Hippocampal formation (tissue), 2 donors: ENCODE measurements around the gene DNM1.
A peak's percentile ranks its signal among the peaks of the same experiment; 100 is the strongest.

ENCODE experiments used
- DNase-seq, 2 donors: peaks; one replicate each; lab custom pipeline; 2025; lab: John Stamatoyannopoulos, UW

The DNM1 gene

DNA sequence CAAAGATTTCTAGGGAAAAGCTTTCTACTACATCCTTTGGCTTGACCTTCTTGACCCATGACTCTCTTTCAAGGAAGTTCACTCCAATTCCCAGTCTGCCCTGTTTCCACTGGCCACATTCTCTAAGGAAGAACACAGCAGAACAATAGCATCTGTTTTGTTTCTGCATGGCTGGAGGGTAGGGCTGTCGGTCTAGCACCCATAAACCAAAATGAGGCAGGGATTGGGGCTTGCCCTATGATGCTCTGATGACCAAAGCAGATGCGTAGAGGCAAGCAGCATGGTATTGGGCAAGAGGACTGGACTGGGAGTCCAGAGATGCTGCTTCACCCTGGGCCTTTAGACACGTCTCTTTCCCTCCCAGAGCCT lies 48.5 kb downstream of the DNM1 start:
- DNase-seq = no peak

DNA sequence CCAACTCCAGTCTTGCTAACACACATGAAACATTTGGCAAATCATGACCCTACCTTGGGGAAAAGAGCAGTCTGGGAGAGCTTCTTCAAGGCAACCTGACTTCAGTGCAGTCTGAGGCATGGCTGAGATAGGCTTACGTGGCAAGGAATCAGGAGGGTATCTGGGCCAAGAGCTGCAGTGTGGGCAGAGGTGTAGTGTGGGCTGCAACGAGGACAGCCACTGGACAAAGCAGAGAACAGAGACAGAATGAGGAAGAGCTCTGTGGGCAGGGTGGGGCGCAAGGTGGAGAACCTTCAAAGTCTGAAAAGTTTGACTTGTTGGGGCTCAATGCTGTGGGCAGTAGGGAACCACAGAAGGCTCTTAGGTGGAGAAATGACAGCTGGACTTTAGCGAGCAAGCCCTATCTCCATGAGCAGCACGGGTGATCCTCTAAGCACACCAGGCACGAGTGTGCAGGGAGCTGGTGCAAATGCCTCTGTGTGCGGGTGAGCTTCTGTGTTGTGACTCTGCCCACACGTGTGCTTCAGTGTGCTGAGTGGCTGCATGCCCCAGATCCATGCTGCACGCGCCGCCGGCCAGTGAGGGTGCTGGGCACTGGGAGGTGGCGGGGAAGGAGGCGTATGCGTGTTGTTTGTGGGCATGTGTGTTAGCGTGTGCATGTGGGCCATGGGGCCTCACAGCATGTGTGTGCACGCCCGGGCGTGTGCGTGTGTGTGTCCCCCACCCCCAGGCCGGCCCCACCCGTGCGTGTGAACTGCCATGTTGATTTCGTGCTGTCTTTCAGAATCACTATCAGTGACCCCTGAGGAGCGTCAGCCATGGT lies 49.3 kb downstream of the DNM1 start:
- DNase-seq = no peak

DNA sequence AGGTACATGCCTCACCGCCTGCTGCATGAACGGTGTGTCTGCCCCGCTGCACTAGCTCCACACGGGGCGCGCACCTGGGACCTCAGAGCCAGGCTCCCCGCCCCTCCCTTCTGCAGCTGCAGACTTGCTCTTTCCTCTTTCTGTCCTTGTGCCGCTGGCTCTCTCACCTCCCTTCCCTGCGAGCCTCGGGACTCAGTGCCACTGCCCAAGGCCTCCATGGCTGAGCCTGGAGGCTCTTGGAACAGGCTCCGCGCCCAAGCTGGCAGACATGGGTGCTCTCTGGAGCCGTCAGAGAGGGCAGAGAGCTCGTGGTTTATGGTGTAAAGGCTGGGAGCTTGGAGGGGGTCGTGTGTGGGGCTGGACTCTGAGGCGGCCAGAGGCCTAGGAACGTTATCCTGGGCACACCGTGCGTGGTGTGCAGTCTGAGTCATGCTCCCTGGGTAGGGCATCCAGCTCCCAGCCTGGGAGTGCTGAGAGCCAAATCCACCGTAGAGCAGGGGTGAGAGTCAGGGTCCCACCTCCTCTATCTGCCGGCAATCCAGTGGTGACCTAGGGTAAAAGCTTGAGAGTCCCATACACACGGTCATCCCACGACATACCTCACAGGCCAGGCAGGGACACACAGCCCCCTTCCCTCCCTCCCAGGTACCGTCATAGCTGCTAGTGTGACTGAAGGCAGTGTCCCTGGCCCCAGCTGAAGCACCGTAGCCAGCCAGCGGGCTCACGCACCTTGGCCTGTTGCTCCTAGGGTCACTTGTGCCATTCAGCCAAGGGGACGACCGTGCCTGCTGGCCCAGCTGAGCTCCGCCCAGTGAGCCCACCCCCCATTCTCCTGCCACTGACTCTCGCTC lies 50.2 kb downstream of the DNM1 start:
- no peak for DNase-seq

DNA sequence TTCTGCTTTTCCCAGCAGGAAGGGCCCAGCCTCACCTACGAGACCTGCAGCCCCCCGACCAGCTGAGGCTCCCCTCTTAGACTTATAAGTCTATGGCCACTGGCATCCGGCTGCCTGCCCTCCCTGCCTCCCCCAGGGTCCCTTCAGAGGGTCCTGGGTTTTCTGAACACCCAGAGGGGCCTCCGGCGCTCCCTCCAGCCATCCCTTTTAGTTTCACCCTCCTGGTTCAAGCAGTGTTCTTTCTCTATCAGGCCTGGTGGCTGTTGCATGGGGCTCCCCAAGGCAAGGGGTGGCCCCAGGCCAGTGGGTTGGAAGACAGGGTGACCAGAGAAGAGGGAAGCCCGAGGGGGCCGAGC lies 50.8 kb downstream of the DNM1 start:
- no peak for DNase-seq

DNA sequence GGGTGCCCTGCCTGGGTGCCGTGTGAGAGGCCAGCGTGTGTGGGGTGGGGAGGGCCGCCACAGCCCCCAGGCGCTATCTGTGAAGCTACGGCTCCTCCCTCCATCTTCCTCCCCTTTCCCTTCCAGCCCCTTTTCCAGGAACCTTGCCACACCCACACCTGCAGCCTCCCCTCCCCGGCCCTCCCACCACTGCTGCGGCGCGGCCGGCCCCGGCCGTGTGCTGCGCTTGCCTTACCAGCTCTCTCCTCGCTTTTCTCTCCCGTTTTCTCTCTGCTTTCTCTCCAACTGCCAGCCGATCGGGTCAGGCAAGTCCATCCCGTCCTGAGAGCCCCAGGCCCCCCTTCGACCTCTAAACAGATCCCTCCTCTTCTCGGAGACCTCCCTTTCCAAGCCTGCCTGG lies 51.2 kb downstream of the DNM1 start:
- no peak for DNase-seq

DNA sequence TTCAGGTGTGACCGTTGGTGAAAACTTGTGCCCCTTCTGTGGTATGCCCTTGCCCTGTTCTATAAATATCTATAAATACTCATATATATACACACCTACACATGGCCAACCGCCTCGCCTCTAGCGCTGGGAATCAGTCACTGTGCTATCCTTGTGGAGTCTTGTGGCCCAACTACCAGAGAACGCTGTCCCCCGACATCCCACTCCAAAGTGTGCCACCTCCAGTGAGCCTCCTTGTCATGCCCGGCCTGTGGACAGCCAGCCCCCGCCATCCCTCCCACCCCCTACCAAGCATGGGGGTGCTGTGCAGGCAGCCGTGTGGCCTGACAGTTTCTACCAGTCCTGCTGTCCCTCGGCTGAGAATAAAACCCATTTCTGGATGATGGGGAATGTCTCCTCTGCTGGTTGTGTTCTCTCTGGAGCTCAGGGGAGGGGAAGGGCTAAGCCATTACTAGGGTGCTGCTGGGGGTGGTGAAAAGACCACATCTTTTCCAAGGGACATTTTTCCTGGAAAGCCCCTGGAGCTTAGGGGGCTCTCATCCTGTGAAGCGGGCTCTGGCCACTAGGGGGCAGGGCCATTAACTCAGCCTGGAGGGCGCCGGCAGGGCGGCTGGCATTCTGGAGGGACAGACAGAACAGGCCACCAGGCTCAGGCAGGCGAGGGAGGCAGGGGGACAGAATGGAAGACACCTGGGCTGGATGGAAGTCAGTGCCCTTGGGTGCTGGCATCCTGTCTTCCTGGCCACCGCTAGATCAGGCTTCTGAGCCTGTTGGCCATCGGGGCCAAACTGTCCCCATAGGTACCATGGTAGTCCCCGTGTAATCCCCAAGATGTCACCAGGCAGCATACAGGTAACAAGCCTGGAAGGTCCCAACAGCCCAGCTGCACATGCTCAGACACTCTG lies 51.9 kb downstream of the DNM1 start:
- peak; percentile 20 to 26 for DNase-seq

DNA sequence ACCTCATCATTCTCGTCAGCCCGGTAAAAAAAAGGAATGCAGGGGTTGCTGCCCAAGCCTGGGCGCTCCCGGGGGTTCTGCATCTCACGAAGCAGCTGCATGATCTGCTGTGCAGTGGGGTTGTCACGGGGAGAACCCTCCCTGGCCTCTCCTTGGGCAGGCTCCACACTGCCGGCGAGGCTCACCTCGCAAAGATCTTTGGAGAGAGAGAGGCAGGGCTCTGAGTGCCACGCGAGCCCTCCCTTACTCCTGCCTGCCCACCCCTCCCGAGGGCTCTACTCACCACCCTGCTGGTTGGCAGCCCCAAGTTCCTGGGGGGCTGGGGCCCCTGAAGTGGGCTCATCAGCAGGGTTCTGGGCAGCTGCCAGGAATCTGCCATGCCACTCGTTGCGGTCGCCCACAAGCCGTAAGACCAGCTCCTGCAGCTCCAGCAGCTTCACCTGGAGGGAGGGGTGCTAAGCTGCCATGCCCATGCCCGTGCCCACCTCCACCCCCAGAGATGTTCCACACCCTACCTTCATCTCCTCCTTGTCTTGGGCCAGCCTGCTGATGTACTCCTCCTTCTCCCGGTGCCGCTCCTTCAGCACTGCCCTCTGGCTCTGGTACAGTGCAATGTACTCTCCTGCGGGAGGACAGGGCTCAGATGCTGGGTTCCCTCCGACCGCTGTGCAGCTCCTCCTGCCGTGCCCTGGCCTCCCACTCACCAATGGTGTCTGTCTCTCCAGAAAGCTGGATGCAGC lies 54.1 kb downstream of the DNM1 start:
- DNase-seq = no peak

DNA sequence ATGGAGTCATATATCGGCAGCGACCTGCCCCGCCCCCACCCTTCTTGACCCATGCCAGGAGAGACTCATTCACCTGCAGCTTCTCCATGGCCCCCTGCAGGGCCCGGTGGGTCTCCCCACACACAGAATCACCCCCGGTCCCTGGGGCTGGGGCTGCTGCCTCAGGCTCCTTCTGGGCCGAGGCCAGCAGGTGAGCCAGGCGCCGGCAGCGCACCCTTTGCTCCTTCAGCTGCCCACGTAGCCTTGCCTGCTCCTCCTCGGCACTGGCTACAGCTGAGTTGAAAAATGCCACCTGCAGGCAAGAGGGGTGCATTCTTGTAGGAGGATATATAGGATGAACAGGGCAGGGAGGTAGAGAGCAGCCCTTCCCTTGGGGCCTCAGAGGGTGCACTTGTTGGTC lies 54.7 kb downstream of the DNM1 start:
- no peak for DNase-seq

DNA sequence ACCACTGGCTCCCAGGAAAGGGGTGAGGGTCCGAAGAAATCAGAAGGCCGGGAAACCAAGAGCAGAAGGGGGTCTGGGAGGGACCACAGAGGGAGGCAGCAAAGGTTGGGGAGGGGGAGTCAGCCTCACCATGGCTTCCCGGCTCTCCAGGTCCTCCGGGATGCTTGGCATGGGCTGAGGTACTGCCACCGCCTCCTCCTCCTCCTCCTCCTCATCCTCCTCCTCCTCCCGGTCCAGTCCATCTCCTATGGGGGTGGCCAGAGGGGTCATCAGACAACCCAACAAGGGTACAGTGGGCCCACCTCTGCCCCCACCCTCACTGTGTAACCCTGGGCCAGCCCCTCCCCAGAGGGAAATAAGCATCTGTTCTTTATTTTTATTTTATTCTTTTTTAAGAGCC lies 55.1 kb downstream of the DNM1 start:
- DNase-seq = no peak

DNA sequence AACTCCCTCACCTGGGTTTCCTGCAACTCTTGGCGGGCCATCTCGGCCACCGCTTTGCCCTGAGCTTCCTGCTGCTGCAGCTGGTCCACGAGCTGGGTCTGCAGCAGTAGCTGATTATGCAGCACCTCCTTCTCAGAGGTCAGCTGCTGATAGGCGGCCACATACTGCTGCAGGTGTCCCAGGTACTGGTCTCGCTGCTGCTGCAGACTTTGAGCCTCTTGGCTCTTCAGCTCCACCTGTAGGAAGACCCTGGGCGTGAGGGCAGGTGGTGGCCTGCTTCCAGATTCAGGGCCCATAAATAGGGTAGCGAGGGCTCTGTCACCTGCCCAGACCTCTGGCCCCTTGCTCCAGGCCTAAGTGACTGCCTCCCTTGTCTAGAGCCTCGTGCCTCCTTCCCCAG lies 56.0 kb downstream of the DNM1 start:
- DNase-seq = no peak

DNA sequence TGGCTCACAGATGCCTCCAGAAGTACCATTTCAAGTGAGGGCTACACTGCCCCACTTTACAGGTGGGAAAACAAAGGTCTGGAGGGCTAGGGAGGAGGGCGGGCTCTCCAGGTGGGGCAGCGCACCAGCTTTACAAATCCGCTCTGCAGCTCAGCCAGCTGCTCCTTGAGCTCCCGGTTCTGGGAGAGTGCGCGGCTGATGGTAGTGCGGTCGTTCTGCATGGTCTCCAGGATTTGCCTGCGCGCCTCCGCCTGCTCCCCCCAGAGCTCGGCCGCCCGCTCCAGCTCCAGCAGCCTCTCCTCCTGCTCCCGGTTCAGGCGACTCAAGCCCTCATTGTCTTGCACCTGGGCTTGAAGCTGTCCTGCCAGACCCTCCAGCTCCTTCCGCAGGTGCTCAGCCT lies 57.2 kb downstream of the DNM1 start:
- DNase-seq = no peak

DNA sequence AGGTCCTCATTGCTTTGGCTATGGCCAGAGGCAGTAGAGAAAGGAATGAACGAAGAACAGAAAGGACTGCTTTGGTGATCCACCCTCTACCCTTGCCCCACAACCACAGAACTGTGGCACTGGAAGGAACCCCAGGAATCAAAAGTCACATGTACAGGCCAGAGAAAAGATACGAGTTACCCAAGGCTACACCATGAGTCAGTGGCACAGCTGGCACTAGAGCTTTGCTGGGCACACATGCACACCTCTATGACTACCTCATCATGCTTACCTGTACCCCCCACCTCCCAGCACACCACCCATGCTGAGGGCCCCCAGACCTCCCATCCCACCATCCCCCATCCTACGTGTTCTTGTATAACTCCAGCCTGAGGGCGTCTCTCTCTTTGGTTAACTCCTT lies 59.5 kb downstream of the DNM1 start:
- no peak for DNase-seq

DNA sequence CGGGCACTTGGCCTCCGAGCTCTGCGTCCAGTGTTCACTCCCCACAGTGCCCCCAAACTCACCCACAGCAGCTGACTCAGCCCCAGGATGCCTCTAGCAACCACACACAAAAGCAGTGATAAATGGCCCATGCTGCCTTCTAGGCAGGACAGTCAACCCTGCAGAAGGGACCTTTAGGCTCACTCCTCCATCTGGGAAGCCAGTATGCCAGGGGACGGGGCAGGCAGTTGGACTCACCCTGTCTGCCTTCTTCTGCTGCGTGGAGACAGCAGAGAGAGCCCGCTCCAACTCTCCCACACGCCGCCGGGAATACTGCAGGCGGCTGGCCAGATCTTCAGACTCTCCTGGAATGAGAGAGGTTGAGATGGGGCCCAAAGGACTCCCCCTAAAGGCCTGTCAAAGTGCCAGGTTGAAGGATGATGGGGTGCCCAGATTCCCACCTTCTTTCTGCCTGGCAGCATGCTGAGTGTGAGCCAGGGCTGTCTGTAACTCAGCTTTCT lies 62.2 kb downstream of the DNM1 start:
- DNase-seq = no peak

DNA sequence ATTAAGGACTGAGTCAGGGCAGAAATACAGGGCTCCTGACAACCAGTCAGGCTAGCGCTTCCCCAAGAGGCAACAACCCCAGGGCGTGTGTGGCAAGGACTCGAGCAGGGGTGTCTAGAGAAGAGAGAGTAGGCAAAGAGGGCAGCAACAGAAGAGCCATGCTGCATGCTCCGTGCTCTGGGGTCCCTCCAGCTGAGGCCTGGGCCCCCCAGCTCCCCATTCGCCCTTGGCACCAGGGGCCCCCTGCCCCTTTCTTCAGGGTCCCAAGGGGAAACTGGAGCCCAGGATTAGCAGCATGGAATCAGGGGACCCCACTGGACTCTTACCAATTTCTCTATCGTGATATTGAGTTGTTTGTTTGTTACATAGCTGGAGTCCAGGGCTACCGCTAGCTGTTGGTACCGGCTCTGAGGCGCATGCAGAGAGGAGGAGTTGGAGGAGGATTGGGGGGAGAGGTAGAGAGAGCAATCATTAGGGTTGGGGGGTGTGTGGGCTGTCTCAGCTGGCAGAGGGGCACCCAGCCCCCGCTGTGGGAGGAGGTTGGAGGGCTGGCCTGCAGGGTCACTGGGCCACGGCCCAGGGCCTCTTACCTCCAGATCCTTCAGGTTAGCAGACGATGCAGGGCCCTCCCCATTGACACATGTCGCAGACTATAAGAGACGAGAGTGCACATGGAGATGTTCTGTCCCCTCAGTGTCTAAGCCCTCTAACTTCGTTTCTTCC lies 63.9 kb downstream of the DNM1 start:
- no peak for DNase-seq

DNA sequence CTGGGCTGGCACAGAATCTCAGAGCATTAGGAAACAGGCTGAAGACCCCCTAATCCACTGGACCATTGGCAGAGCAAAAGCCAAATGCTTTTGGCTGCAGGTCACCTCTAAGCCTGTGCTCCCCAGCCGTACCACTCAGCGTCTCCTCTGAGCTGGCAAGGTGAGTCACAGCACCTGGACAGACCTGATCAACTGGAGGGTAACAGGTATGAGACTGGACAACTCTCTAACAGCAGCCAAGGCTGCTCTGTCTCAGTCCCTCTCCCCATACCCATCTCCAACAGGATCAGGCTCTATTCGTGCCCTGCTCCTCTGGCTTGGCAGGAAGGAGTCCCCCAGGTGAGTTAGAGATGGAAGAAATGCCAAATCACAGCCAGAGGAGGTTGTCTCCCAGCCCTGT lies 67.9 kb downstream of the DNM1 start:
- DNase-seq = no peak

DNA sequence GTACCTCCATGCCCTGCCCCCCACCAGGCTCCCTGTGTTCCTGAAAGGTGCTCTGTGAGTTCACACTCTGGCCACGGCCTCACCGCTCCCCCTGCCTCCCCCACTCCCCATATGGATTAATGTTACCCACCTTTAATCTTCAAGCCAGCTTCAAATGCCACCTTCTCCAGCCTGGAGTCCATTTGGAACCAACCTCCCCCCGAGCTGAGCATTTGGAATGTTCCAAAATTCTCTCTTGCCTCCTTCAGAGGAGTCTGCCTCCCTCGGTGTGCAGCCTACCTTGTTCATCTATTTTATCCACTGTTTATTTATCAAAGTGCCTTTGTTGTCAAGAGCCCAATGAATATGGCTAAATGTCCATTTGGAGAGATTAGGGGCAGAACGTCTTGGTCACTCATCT lies 68.3 kb downstream of the DNM1 start:
- no peak for DNase-seq

DNA sequence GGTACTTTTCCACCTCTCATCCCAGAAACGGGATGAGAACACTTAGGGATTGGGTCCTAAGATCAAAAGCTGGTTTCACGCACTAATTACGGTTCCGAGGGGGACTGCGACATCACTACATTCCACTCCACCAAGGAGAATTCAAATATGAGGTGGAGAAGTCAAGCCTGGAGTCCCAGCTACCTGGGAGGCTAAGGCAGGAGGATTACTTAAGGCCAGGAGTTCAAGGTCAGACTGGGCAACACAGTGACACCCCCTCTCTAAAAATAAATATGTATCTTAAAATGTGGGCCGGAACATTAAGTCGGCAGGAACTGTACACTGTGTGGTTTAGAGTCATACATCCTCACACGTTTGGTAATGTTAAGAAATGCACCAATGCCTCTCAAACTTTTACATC lies 71.1 kb downstream of the DNM1 start:
- DNase-seq = no peak

DNA sequence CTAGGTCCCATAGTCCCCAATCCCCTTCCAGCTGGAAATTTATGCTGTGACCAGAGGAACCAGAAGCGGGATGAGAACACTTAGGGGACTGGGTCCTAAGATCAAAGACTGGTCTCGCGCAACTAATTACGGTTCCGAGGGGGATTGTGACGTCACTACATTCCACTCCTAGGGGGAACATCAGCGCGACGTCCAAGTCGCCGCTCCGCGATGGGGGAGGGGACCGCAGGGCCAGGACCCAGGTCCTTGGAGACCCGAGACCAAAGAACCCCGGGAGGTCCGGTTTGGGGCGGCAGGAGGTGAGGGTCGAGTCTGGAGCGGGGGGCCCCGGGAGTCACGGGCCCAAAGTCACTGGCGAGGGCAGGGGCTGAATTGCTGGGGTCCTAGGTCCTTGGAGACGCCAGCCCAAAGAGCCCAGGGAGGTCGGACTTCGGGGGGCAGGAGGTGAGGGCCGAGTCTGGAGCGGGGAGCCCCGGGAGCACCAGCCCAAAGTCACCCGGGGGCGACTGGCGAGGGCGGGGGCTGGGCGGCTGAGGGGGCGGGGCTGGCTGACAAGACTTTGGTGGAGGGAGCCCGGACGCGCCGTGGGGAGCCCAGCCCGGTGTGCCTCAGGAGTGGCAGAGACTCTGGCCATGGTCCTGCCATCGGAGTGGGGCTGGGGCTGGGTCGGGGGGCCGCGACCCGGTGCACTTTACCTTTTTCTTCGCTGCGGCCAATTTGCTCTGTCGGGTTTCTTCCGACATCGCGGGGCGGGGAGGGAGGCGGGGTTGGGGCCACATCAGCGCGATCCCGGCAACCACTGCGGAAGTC lies 72.2 kb downstream of the DNM1 start, which contains the start of gene GOLGA2:
Gene GOLGA2, minus strand, starts transcription at position 810 of the 810 bp plus-strand sequence. Its CDS starts 31 bp downstream, at position 779.
- no peak for DNase-seq

DNA sequence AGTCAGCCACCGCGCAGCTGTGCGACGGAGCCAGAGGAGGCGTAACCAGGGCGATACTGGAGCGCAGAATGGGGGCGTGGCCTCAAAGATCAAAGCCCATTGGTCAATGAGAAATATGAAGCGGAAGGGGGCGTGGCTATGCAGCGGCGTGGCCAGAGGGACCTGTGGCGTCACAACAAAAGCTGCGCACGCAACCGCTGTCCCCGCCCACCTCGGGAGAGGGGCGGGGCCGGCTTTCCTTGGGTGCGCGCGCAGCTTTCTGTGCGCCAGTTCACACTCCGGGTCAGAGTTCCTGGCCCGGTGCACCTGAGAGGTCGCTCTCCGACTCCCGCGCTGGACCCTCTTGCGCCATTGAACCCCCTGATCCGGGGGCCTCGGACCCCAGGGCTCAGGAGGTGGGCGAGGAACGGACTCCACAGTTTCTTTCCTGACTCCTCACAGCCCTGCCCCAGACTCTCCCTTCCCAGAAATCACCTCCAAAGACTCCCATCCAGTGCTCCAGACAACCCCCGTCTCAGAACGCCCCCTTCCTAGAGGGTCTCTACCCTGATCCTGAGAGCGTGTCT lies 72.9 kb downstream of the DNM1 start, which contains the start of gene SWI5:
Gene SWI5, plus strand, starts transcription at position 269 of the 566 bp plus-strand sequence.
- DNase-seq = peak; percentile 98 to 99
